ENCODE measurements around the gene OTOF.

DNA sequence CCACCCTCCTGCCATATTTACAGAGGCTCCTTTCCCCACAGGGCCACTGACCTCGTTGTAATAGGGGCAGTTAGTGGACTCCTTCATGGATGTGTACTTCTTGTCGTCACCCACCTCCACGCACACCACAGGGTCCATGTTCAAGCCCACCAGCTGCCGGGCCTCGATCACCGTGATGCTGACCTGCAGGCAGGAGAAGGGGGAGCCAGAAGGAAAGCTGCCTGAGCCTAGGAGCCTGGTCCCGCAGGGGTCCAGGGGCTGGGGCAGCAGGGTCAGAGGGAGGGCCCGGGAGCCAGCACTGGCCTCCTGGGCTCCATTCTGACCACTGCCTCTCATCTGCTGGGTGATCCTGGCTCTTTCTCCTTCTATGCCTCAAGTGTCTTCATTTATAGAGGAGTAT is 17.0 kb upstream of the OTOF start:
- no peak for TF ChIP-seq TAF1 (IDR thresholded peaks at IDR 0.05; ENCODE audit: borderline replicate concordance, low read depth, low read length)
- TF ChIP-seq POLR2AphosphoS5 (IDR thresholded peaks at IDR 0.05; ENCODE audit: low read depth, low read length) = no peak
- no peak for TF ChIP-seq POLR2A (IDR thresholded peaks at IDR 0.05; ENCODE audit: low read depth, low read length)

Measured in GM12892 (cell line).